GM12878 (cell line): ENCODE data around the gene YWHAG.
"Not testable (repeated sequence)": the region's sequence is repeated elsewhere in the genome, so short reads cannot be mapped to it uniquely, and the experiment has no call there.

Experiments
- MTA2 ChIP-seq: fragments of 450-650 bp; IDR thresholded peaks from 2 replicates; pipeline ENCODE4 v1.6.1; 2016; ENCODE audit warnings: low read depth, mild to moderate bottlenecking, moderate library complexity
- NFYA ChIP-seq: IDR thresholded peaks from 2 replicates; pipeline ENCODE4 v1.6.1; 2011; ENCODE audit warnings: low read depth, mild to moderate bottlenecking, low read length, improper control_type of control experiment, borderline replicate concordance
- NFYB ChIP-seq: IDR thresholded peaks from 2 replicates; pipeline ENCODE4 v1.6.1; 2011; ENCODE audit warnings: low read depth, mild to moderate bottlenecking, low read length, improper control_type of control experiment, moderate library complexity; ENCODE audit not compliant: insufficient read depth
- TAF1 ChIP-seq: IDR thresholded peaks from 2 replicates; pipeline ENCODE4 v1.6.1; 2011; ENCODE audit warnings: mild to moderate bottlenecking, low read depth, low read length, borderline replicate concordance
- ZNF274 ChIP-seq: IDR thresholded peaks from one replicate; pipeline ENCODE4 v1.8.0; 2011; ENCODE audit not compliant: insufficient read length, insufficient read depth
- TF ChIP-seq, protein P1 (sequence below), 3 experiments: IDR thresholded peaks in 2 of 3; conservative IDR thresholded peaks in 1 of 3; 2 replicates each; pipeline ENCODE4 v1.5.1; 2011; ENCODE audit warnings: low read depth in 3 of 3, low read length in 3 of 3, mild to moderate bottlenecking in 3 of 3, control low read depth in 2 of 3, moderate library complexity in 2 of 3, inconsistent platforms in 1 of 3, mixed read lengths in 1 of 3; ENCODE audit not compliant: control insufficient read depth in 2 of 3, insufficient read depth in 1 of 3; ENCODE audit errors: extremely low read depth in 1 of 3

DNA sequence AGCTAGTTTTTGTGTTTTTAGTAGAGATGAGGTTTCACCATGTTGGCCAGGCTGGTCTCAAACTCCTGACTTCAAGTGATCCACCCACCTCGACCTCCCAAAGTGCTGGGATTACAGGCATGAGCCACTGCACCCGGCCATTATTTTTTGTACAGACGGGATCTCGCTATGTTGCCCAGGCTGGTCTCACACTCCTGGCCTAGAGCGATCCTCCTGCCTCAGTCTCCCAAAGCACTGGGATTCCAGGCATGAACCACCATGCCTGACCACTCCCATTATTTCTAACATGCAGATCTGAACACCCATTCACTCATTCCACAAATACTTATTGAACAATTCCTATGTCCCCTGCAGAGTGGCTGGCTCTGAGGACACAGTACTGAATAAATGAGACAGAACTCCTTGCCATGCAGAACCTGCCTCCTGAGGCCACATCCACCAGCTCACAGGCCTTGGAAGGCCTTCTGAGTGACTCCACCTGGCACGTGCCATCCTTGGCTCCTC lies 67.9 kb downstream of the YWHAG start:
- TF ChIP-seq ZNF274, TAF1, NFYB, MTA2, NFYA: not testable (repeated sequence)
- TF ChIP-seq, protein P1, sequence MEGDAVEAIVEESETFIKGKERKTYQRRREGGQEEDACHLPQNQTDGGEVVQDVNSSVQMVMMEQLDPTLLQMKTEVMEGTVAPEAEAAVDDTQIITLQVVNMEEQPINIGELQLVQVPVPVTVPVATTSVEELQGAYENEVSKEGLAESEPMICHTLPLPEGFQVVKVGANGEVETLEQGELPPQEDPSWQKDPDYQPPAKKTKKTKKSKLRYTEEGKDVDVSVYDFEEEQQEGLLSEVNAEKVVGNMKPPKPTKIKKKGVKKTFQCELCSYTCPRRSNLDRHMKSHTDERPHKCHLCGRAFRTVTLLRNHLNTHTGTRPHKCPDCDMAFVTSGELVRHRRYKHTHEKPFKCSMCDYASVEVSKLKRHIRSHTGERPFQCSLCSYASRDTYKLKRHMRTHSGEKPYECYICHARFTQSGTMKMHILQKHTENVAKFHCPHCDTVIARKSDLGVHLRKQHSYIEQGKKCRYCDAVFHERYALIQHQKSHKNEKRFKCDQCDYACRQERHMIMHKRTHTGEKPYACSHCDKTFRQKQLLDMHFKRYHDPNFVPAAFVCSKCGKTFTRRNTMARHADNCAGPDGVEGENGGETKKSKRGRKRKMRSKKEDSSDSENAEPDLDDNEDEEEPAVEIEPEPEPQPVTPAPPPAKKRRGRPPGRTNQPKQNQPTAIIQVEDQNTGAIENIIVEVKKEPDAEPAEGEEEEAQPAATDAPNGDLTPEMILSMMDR (IDR thresholded peaks at IDR 0.05 in 2 of 3, conservative IDR thresholded peaks at IDR 0.05 in 1 of 3; ENCODE audit: control insufficient read depth in 2 of 3, extremely low read depth in 1 of 3, insufficient read depth in 1 of 3, low read depth in 3 of 3, low read length in 3 of 3) = not testable (repeated sequence)
